A549 (cell line): ENCODE data around the gene CDH22. TPM values are rescaled to one million over a fixed set of nuclear protein-coding genes. Genes with fewer than 3 reads are reported as not detected.

Experiments used
- ATAC-seq, 2 experiments: fragments of 200-7000 bp in 1 of 2; fragments of >200 bp in 1 of 2; cut with Nextera tagmentation in 1 of 2; cut with Tn5 transposase in 1 of 2; 3 replicates each; pipeline versions ENCODE4 v1.8.0 to v1.9.1; 2018 to 2020; ENCODE audit warnings: mild to moderate bottlenecking in 1 of 2, moderate library complexity in 1 of 2
- CTCF ChIA-PET: fragments of 300-600 bp; sonication (Branson Sonifier 250); formaldehyde crosslinking; extraction: SDS; loops from one replicate; lab custom pipeline; 2021; ENCODE audit warnings: antibody characterized with exemption, inconsistent platforms; lab: Yijun Ruan, JAX
- POLR2A ChIA-PET: fragments of 350-600 bp; formaldehyde crosslinking; extraction: SDS; loops from one replicate; lab custom pipeline; 2021; ENCODE audit warnings: antibody characterized with exemption, inconsistent platforms; lab: Yijun Ruan, JAX
- DNase-seq, 2 experiments: peaks; one replicate each; pipeline versions ENCODE4 v3.0.0 to v3.0.0-alpha.2; 2011 to 2016; ENCODE audit warnings: low read depth in 1 of 2, low spot score in 1 of 2
- FAIRE-seq: peaks from 2 replicates; lab custom pipeline; 2011; peaks lifted over from hg19 to GRCh38; lab: Jason Lieb, UNC
- H3K27ac ChIP-seq, 2 experiments: fragments of >200 bp; sonication (Bioruptor Twin); formaldehyde crosslinking; 3 replicates each; pipeline ENCODE4 v1.5.1; 2016 to 2017
- H3K4me1 ChIP-seq: fragments of >200 bp; sonication (Bioruptor Twin); formaldehyde crosslinking; 3 replicates; pipeline ENCODE4 v1.6.1; 2016
- H3K4me2 ChIP-seq: fragments of >200 bp; sonication (Bioruptor Twin); formaldehyde crosslinking; 3 replicates; pipeline ENCODE4 v1.6.1; 2016
- H3K4me3 ChIP-seq: fragments of >200 bp; sonication (Bioruptor Twin); formaldehyde crosslinking; 3 replicates; pipeline ENCODE4 v1.5.1; 2016
- H3K9me3 ChIP-seq: fragments of >200 bp; sonication (Bioruptor Twin); formaldehyde crosslinking; 3 replicates; pipeline ENCODE4 v1.6.1; 2016
- BCL3 ChIP-seq: fragments of >200 bp; sonication (Bioruptor Twin); formaldehyde crosslinking; IDR thresholded peaks from 3 replicates; pipeline ENCODE4 v1.6.1; 2016
- BHLHE40 ChIP-seq: IDR thresholded peaks from 2 replicates; pipeline ENCODE4 v1.6.1; 2012; ENCODE audit warnings: low read depth, low read length, inconsistent platforms
- CBX2 ChIP-seq: fragments of 200-600 bp; sonication (generic); IDR thresholded peaks from 2 replicates; pipeline ENCODE4 v1.6.1; 2016; ENCODE audit warnings: low read depth, mild to moderate bottlenecking, borderline replicate concordance
- EHF ChIP-seq: fragments of 250-450 bp; sonication (Bioruptor Pico); IDR thresholded peaks from 2 replicates; pipeline ENCODE4 v1.5.0; 2020; ENCODE audit warnings: mild to moderate bottlenecking
- ELK1 ChIP-seq: fragments of 150-350 bp; IDR thresholded peaks from 2 replicates; pipeline ENCODE4 v1.6.1; 2014; ENCODE audit warnings: low read depth, mild to moderate bottlenecking, low read length
- EP300 ChIP-seq, 2 experiments: fragments of >200 bp; sonication (Bioruptor Twin); formaldehyde crosslinking; IDR thresholded peaks; 2 replicates in 1 of 2; 3 replicates in 1 of 2; pipeline ENCODE4 v1.6.1; 2016 to 2017
- ESRRA ChIP-seq: fragments of 150-350 bp; IDR thresholded peaks from 2 replicates; pipeline ENCODE4 v1.6.1; 2014; ENCODE audit warnings: mild to moderate bottlenecking, low read length, borderline replicate concordance
- FOSL2 ChIP-seq, 2 experiments: fragments of 450-650 bp in 1 of 2; fragments of >200 bp in 1 of 2; sonication (Bioruptor Twin) in 1 of 2; formaldehyde crosslinking; IDR thresholded peaks; 2 replicates each; pipeline versions ENCODE4 v1.5.0 to v1.6.1; 2016 to 2020; ENCODE audit warnings: mild to moderate bottlenecking in 1 of 2, moderate library complexity in 1 of 2
- GATA3 ChIP-seq: IDR thresholded peaks from 2 replicates; pipeline ENCODE4 v1.6.1; 2012; ENCODE audit warnings: borderline replicate concordance
- HMGXB4 ChIP-seq: fragments of 250-450 bp; sonication (Bioruptor Pico); IDR thresholded peaks from 2 replicates; pipeline ENCODE4 v1.5.0; 2021; ENCODE audit warnings: mild to moderate bottlenecking, moderate library complexity, borderline replicate concordance
- JUNB ChIP-seq: fragments of >200 bp; sonication (Bioruptor Twin); formaldehyde crosslinking; IDR thresholded peaks from 2 replicates; pipeline ENCODE4 v1.6.1; 2016
- KDM1A ChIP-seq: fragments of 200-600 bp; sonication (generic); IDR thresholded peaks from 2 replicates; pipeline ENCODE4 v1.6.1; 2016; ENCODE audit warnings: low read depth, mild to moderate bottlenecking
- MAFK ChIP-seq: fragments of 450-650 bp; IDR thresholded peaks from 2 replicates; pipeline ENCODE4 v1.6.1; 2014; ENCODE audit not compliant: partially characterized antibody
- MAZ ChIP-seq: fragments of 150-350 bp; IDR thresholded peaks from 2 replicates; pipeline ENCODE4 v1.6.1; 2014; ENCODE audit warnings: antibody characterized with exemption, low read depth, low read length, borderline replicate concordance
- MYC ChIP-seq: IDR thresholded peaks from 2 replicates; pipeline ENCODE4 v1.6.1; 2012; ENCODE audit warnings: mild to moderate bottlenecking, inconsistent platforms, low read length, improper control_type of control experiment, borderline replicate concordance
- NFE2L2 ChIP-seq: fragments of 150-350 bp; conservative IDR thresholded peaks from 2 replicates; pipeline ENCODE4 v1.6.1; 2014; ENCODE audit warnings: low read length
- PBX3 ChIP-seq: IDR thresholded peaks from 2 replicates; pipeline ENCODE4 v1.6.1; 2012
- POLR2A ChIP-seq: IDR thresholded peaks from 2 replicates; pipeline ENCODE4 v1.6.1; 2012; ENCODE audit warnings: mild to moderate bottlenecking, low read length
- RAD21 ChIP-seq, 2 experiments: fragments of >200 bp in 1 of 2; sonication (Bioruptor Twin) in 1 of 2; formaldehyde crosslinking in 1 of 2; IDR thresholded peaks in 1 of 2; conservative IDR thresholded peaks in 1 of 2; 2 replicates in 1 of 2; 3 replicates in 1 of 2; pipeline ENCODE4 v1.6.1; 2012 to 2018; ENCODE audit warnings: inconsistent platforms in 1 of 2
- RCOR1 ChIP-seq: fragments of 150-350 bp; IDR thresholded peaks from 2 replicates; pipeline ENCODE4 v1.6.1; 2014; ENCODE audit warnings: antibody characterized with exemption, low read length, low read depth
- RFX5 ChIP-seq: fragments of 450-650 bp; IDR thresholded peaks from 2 replicates; pipeline ENCODE4 v1.7.1; 2014; ENCODE audit warnings: antibody characterized with exemption, mild to moderate bottlenecking, moderate library complexity
- SMC3 ChIP-seq: fragments of >200 bp; sonication (Bioruptor Twin); formaldehyde crosslinking; IDR thresholded peaks from 3 replicates; pipeline ENCODE4 v1.6.1; 2018; ENCODE audit warnings: inconsistent platforms
- SREBF2 ChIP-seq: fragments of 450-650 bp; IDR thresholded peaks from 2 replicates; pipeline ENCODE4 v1.6.1; 2014; ENCODE audit warnings: mild to moderate bottlenecking, moderate library complexity
- USF2 ChIP-seq: fragments of 450-650 bp; IDR thresholded peaks from 2 replicates; pipeline ENCODE4 v1.6.1; 2014; ENCODE audit warnings: antibody characterized with exemption
- ZSCAN20 ChIP-seq: fragments of 250-450 bp; sonication (Bioruptor Pico); IDR thresholded peaks from 2 replicates; pipeline ENCODE4 v1.8.0; 2022; ENCODE audit warnings: mild to moderate bottlenecking, moderate library complexity
- WGBS: methylation state at CpG from one replicate; pipeline ENCODE4 v1.1.6; 2017; ENCODE audit errors: missing lambda C conversion rate; 5-methylcytosine and 5-hydroxymethylcytosine counted together
- polyA plus RNA-seq, 4 experiments: library from polyadenylated mRNA; depleted of rRNA in 3 of 4; stranded (reverse); fragments of >200 nt; fragmentation: RNase III in 1 of 4; extraction: RNeasy Plus Mini Kit Qiagen cat#74134 plus additional on column Dnase treatment in 1 of 4; gene quantifications; 2 replicates in 3 of 4; 3 replicates in 1 of 4; pipeline ENCODE4 v1.2.3, GENCODE V29; 2011 to 2017

Gene CDH22
- polyA plus RNA-seq, 2 of the 4 experiments (the other 2 are of a cell fraction), result not detected

- ChIA-PET POLR2A (no interaction called here), CTCF (interaction anchor here (1.6 to 2.6 kb wide), 2 partner anchors 36 to 155 kb away, joined by 4 to 13 read pairs; no protein-coding TSS in a partner anchor)
- no peak overlapping the region for H3K4me2 ChIP-seq
- DNase-seq (no peak), FAIRE-seq (no peak), ATAC-seq (no peak)
- 29% methylated on average over 8 of the region's 8 CpGs for WGBS
- no peak overlapping the region for H3K27ac ChIP-seq
- H3K9me3 ChIP-seq, result no peaks in the 10 kb centered on the region
- no peaks in the 10 kb centered on the region for H3K4me1 ChIP-seq
- TF ChIP-seq JUNB (no peak), MAFK (no peak), SREBF2 (no peak), ESRRA (no peak), ELK1 (no peak), EP300 (IDR thresholded peaks at IDR 0.05) (no peak), HMGXB4 (CRISPR knock-in tag) (no peak), RCOR1 (no peak), SMC3 (no peak), KDM1A (no peak), POLR2A (no peak), RFX5 (no peak)
- no peak overlapping the region for H3K4me3 ChIP-seq
Measured at GRCh38 chr20:46168438-46168837, 139.9 kb downstream of the CDH22 start.

- TF ChIP-seq PBX3 (no peak), BHLHE40 (no peak), ELK1 (no peak), BCL3 (no peak), MAZ (no peak), MYC (no peak), GATA3 (no peak), EHF (CRISPR knock-in tag) (no peak), ESRRA (no peak), NFE2L2 (no peak), RAD21 (conservative IDR thresholded peaks at IDR 0.05 in 1 of 2, IDR thresholded peaks at IDR 0.05 in 1 of 2) (no peak), USF2 (no peak), MAFK (no peak), CBX2 (no peak), FOSL2 (IDR thresholded peaks at IDR 0.05) (no peak), FOSL2 (CRISPR knock-in tag; IDR thresholded peaks at IDR 0.05) (no peak), RCOR1 (no peak), ZSCAN20 (CRISPR knock-in tag) (no peak)
- no peak for FAIRE-seq
- no peaks in the 10 kb centered on the region for H3K4me1 ChIP-seq
- no peak overlapping the region for H3K4me2 ChIP-seq
- no peaks in the 10 kb centered on the region for H3K9me3 ChIP-seq
- H3K4me3 ChIP-seq, result no peak overlapping the region
- no peak overlapping the region for H3K27ac ChIP-seq
- no peak for ATAC-seq
- CTCF ChIA-PET, result interaction anchor here (0.7 to 2.6 kb wide), 11 partner anchors 8 to 271 kb away, joined by 3 to 13 read pairs (median 4); no protein-coding TSS in a partner anchor
- no peak for DNase-seq
- POLR2A ChIA-PET, result no interaction called here
Measured at GRCh38 chr20:46167080-46167479, 141.2 kb downstream of the CDH22 start.
